GM21825 (cell line): Measurements from ENCODE around the gene GGCX.

Experiments
- ATAC-seq: cut with Tn5 transposase; IDR thresholded peaks from one replicate; pipeline ENCODE4 v1.9.1; 2021; ENCODE audit warnings: mild to moderate bottlenecking, moderate library complexity; ENCODE audit not compliant: unreplicated experiment

GGCX gene

DNA sequence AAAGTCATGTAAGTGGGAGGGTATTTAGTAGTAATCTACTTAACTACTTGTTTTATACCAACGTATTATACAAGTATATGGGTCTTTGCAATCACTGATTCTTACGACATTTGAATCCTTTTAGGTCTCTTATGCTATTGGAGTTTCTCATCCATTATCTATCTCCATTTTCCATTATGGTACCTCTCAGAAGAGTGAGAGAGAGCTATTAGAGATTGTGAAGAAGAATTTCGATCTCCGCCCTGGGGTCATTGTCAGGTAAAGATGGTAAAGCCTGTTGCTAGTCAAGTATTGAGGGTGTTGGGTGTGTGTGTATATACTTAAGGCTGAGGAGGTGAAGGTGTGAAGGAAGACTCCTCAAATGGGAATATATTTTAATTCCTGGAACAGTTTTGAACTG, 18.5 kb downstream of the GGCX start:
- no peak for ATAC-seq

DNA sequence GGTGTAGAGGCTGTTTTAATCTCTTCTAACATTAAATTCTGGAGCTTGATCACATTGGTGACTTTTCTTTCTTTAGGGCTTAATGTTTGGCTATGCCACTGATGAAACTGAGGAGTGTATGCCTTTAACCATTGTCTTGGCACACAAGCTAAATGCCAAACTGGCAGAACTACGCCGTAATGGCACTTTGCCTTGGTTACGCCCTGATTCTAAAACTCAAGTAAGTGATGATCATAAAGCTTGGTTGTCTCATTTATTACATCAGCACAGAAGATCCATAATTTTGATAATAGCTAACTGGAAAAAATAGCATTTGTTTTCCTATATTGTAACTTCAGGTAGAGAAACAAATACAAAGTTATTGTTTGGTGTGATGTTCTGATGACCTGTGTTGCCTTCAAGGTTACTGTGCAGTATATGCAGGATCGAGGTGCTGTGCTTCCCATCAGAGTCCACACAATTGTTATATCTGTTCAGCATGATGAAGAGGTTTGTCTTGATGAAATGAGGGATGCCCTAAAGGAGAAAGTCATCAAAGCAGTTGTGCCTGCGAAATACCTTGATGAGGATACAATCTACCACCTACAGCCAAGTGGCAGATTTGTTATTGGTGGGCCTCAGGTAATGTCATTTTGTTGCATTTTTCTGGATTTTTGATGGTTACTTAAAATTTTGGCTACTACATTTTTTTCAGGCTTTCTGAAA, 19.4 kb downstream of the GGCX start:
- ATAC-seq, result no peak

GRCh38 chr2:85541262-85541661, 20.0 kb downstream of the GGCX start:
- no peak for ATAC-seq

DNA sequence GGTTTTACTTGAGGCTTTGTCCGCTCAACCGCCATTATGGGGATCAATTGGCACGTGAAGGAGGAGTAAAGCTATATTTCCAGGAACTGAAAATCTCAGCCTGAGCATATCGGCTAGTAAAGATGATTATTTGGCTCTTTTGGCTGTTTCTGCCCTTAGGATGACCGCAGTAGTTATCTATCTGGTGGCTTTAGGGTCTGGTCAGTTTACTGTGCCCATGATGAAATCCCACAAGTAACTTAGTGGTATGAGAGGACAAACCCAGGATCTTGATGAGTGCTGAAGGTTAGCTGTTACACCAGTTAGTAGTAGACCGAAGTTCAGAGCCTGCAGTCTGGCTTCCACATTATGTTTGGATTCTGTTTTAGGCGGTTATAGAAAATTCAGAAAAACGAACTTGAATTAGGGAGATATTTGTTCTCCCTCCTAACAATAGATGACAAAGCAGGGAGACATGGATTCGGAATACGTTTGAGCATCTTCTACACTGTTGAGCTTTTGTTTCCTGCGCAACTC, 21.1 kb downstream of the GGCX start:
- ATAC-seq, result no peak

DNA sequence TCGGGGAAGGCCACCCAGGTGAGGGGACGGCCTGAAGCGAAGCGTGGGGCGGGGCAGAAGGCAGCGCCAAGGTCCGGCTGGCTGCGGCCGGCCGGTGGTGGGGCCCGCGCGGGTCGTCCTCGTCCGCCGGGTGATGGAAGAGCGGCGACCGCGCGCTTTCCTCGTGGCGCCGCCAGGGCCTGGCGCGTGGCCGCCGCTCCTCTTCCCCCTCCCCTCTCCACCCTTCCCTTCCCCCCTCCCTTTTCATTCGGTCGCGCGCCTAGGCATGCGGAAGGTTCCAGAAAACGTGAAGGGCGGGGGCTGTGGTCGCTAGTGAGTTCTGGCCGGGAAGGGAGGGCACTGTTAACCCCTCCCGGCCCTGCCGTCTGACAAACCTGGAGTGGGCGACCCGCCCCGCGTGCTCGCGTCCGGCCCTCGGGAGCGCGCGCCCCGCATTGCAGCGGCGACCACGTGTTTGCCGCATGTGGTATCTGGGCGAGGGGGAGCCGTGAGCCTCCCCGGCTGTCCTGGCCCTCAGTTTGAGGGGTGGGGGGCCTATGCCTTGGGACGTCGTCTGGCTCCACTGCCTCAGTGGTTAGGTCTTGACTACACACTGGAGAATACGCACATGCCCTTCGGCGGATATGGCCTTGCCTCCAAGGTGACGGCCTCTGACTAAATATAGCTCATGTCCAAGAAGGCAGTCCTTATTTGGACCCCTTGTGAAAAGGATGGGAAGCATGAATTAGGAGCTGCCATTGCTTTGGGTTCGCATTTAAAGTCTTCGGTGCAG, 21.7 kb downstream of the GGCX start:
- peak; percentile 26 for ATAC-seq

GRCh38 chr2:85538507-85539360, 22.6 kb downstream of the GGCX start, which contains the start of gene MAT2A:
TSS of gene MAT2A (plus strand) at chr2:85539168. CDS start at chr2:85539288, 120 bp downstream.
- peak; percentile 64 for ATAC-seq

DNA sequence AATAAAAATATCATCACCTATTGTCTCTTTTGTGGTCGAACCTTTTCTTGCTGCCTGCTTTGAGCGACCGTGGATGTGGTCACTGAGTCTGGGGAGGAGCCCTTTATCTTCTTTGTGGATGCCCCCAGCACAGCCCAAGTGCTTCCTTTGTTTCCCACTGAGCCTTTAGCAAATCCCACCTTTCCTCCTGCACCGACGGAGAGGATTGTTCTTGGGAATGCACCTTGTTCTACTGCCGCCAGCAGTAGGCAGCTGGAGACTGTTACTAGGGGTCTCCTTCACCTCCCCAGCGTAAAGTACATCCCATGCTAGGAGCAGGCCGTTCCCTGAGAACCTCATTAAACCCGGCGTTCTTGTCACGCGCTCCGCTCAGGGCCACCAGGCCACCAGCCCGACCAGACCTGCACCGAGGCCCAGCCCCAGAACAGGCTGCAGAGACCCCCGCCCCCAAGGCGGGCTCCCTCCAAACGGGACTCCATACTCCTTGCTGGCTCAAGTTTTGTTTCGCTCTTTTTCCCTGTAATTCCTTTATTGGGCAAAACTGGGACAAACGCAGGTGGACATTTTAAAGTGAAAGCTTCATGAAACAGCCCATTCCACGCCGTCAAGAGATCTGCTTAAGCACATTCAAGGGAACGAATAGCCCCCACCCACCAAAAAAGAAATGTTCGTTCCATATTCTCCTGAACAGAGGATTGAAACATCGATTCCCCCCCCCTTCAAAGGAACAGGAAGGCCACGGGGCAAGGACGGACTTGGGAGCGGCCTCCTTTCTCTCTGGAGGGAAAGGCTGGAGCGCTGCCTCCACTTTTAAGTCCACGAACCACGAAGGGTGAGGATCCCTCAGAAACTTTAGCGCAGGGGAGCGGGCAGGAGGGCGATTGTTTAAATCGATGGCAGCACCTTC, 23.4 kb downstream of the GGCX start:
- ATAC-seq, result no peak

GRCh38 chr2:85536479-85536878, 24.8 kb downstream of the GGCX start:
- no peak for ATAC-seq

DNA sequence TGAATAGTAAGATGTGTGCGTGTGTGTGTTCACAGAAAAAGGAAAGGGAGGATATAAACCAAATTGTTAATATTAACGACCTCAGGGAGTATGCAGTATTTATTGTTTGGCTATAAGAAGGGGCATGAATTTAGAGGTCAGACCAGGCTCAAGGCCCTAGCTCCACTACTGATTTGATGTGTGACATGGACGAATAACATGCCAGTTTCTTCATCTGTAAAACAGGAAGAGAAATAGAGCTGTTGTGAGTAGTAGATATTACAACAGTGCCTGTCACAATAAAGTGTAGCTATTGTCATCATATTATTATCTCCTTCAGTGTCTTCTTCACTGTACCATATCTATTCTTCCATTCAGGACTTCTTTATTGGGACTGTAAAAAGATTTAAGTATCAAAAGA, 26.4 kb downstream of the GGCX start:
- no peak for ATAC-seq

GRCh38 chr2:85534099-85534498, 27.2 kb downstream of the GGCX start:
- ATAC-seq, result no peak

- ATAC-seq, result no peak
Measured at GRCh38 chr2:85531589-85531988, 29.7 kb downstream of the GGCX start.

DNA sequence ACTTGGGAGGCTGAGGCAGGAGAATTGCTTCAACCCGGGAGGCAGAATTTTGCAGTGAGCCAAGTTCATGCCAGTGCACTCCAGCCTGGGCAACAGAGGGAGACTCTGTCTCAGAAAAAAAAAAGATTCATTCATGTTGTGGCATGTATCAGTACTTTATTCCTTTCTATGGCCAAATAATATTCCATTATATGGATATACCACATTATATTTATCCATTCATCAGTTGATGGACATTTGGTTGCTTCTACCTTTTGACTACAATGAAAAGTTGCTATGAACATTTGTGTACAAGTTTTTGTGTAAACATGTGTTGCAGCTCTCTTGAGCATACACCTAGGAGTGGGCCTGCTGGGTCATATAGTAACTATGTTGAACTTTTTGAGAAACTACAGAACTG, 31.5 kb downstream of the GGCX start:
- no peak for ATAC-seq

- ATAC-seq, result no peak
Measured at GRCh38 chr2:85528355-85528754, 32.9 kb downstream of the GGCX start.

- ATAC-seq, result no peak
Measured at GRCh38 chr2:85527787-85528186, 33.5 kb downstream of the GGCX start.

DNA sequence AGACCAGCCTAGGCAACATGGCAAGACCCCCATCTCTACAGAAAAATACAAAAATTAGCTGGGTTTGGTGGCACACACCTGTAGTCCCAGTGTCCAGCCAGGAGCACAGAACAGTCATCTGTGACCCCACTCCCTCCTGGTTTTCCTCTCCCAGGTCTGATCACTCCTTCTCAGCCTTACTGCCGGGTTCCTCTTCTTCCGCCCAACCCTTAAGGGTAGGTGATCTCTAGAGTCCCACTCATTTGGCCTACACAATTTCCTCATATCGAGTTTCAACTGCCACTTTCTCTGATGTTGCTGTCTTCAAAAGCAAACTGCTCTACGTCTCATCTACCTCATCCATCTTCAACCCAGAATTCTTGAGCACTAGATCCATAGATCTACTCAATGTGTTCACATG, 35.7 kb downstream of the GGCX start:
- ATAC-seq, result no peak

- no peak for ATAC-seq
Measured at GRCh38 chr2:85525029-85525428, 36.3 kb downstream of the GGCX start.

- no peak for ATAC-seq
Measured at GRCh38 chr2:85524336-85524908, 36.9 kb downstream of the GGCX start.

GRCh38 chr2:85523903-85524335, 37.4 kb downstream of the GGCX start:
- ATAC-seq, result no peak

- no peak for ATAC-seq
Measured at GRCh38 chr2:85523062-85523902, 38.0 kb downstream of the GGCX start.
